ENCODE measurements around the gene KIR2DL4.
"Not testable (repeated sequence)": the region's sequence is repeated elsewhere in the genome, so short reads cannot be mapped to it uniquely, and the experiment has no call there.

DNA sequence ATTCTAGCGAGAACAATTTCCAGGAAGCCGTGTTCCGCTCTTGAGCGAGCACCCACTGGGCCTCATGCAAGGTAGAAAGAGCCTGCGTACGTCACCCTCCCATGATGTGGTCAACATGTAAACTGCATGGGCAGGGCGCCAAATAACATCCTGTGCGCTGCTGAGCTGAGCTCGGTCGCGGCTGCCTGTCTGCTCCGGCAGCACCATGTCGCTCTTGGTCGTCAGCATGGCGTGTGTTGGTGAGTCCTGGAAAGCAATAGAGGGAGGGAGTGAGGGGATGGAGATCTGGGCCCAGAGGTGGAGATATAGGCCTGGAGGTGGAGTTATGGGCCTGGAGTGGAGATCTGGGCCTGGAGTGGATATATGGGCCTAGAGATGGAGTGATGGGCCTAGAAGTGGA is 33.8 kb upstream of the KIR2DL4 start, which contains the start of gene KIR2DL1:
- TF ChIP-seq CTCF (IDR thresholded peaks at IDR 0.05; ENCODE audit: low read depth, low read length); POLR2A (IDR thresholded peaks at IDR 0.05; ENCODE audit: extremely low read depth, insufficient read length): not testable (repeated sequence)
